Activated CD8-positive, alpha-beta memory T cell treated with anti-CD3 and anti-CD28 coated beads, Interleukin-2, amount 50 U/mL, for 24 hours (primary cell): Measurements from ENCODE around the gene ZNF853.

Experiments
- DNase-seq: peaks from one replicate; pipeline ENCODE4 v3.0.0-alpha.2; 2020; ENCODE audit errors: extremely low read depth

The ZNF853 gene

GRCh38 chr7:6636741-6637543 is 21.5 kb downstream of the ZNF853 start, which contains the start of gene ZNF316:
ZNF316 (plus strand) TSS chr7:6637318; CDS start chr7:6642410, 5,092 bp downstream.
- no peak for DNase-seq

- DNase-seq = no peak
These were observed 22.3 kb downstream of the ZNF853 start for GRCh38 chr7:6637544-6638229.

DNA sequence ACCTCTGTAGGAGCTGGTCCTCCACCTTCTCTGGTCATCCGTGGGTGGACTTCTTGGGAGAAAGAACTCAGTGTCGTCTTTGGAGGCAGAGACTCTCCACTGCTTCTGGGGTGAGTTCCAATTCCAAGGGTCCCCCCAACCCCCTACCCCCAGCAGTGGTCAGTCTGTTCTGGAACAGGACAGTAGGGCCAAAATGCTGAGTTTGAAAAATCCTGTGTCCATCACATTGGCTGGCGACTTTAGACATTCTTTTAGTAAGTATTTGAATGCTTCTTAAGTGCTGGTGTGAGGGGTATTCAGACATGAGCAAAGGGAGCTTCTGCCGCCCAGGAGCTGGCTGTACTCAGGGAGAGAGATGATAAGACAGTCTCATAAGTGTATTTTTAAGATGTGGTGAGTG is 23.6 kb downstream of the ZNF853 start:
- DNase-seq = no peak

- no peak for DNase-seq
These were observed 24.2 kb downstream of the ZNF853 start for GRCh38 chr7:6639627-6640026.

DNA sequence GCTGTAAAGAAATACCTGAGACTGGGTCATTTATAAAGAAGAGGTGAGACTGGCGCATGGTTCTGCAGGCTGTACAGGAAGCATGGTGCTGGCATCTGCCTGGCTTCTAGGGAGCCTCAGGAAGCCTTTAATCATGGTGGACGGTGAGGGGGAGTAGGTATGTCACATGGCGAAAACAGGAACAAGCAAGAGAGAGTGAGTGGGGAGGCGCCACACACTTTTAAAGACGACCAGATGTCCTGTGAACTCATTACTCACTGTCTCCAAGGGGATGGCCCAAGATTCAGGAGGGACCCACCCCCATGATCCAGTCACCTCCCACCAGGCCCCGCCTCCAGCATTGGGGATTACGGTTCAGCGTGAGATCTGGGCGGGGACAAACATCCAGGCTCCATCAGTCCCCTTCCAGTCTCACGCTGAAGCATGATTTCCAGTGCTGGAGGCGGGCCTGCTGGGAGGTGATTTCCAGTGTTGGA is 24.9 kb downstream of the ZNF853 start:
- DNase-seq = no peak

- no peak for DNase-seq
These were observed 26.1 kb downstream of the ZNF853 start for GRCh38 chr7:6641305-6642035.

DNA sequence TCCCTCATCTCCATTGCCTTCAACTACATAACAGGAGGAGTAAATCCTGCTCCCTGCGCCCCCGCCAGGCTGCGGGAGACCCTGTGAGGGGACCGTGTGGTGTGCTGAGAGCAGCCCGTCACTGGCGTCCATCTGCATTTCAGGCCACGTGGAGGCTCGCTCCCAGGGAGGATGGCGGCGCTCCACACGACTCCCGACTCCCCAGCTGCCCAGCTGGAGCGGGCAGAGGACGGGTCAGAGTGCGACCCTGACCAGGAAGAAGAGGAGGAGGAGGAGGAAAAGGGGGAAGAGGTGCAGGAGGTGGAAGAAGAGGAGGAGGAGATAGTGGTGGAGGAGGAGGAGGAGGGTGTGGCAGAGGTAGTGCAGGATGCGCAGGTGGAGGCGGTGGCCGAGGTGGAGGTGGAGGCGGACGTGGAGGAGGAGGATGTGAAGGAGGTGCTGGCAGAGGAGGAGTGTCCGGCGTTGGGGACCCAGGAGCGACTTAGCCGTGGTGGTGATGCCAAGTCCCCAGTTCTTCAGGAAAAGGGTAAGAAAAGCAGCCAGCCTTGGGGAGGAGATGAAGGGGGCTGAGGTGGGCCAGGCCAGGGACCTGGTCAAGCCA is 26.9 kb downstream of the ZNF853 start:
- no peak for DNase-seq

- DNase-seq = no peak
These were observed 27.6 kb downstream of the ZNF853 start for GRCh38 chr7:6642861-6643640.

GRCh38 chr7:6643915-6644625 is 28.7 kb downstream of the ZNF853 start:
- DNase-seq = no peak

DNA sequence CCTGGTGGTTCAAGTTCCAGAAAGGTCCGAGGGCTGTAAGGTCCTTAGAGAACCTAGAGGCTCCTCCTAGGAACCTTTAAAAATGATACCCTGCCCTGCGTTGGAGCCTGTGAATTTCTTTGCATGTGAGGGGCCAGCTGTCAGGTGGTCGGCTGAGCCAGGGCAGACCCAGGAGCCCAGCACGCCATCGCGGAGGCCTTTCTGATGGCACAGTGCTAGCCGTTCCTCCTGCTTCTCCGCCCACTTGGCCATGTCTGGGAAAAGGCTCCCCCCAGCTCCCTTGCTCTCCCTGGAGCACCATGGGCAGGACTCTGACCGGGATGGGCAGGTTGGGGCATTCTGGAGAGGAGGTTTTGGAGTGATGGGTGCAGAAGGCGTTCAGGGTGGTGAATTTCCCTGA is 29.3 kb downstream of the ZNF853 start:
- DNase-seq = no peak

- DNase-seq = no peak
These were observed 31.1 kb downstream of the ZNF853 start for GRCh38 chr7:6646465-6646864.

GRCh38 chr7:6647080-6647479 is 31.7 kb downstream of the ZNF853 start:
- no peak for DNase-seq

- no peak for DNase-seq
These were observed 32.1 kb downstream of the ZNF853 start for GRCh38 chr7:6647541-6647940.

DNA sequence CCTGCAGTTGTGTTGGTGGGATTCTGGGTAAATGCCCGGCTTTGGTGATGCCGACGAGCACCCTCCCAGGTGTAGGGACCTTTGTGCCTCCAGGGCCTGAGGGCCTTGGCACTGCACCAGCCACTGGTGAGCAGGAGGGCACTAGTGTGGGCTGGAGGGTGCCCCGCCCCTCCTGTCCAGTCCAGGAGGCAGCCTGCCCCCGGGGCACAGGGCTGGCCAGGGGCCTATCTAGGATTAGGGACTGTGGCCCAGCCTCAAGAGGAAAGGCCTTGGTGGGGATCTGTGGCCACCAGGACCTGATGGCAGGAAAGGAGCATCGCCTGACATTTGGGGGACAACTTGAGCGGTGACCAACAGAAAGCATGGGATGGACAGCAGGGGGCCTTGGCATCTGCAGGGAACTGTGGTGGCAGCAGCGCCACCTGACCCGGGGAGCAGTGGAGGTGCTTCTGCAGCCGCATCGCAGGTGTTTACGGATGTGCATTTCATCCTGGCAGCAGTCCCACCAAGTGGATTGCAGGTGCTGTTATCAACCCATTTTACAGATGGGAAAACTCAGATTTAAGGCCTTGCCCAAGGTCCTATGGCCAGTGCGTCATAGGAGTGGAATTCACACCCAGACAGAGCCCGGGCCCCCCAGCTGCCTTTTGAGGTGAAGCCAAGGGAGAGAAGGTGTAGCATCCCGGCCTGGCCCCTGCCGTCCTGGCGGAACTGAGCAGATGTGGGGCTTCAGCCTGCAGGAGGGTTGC is 32.8 kb downstream of the ZNF853 start:
- DNase-seq = no peak

DNA sequence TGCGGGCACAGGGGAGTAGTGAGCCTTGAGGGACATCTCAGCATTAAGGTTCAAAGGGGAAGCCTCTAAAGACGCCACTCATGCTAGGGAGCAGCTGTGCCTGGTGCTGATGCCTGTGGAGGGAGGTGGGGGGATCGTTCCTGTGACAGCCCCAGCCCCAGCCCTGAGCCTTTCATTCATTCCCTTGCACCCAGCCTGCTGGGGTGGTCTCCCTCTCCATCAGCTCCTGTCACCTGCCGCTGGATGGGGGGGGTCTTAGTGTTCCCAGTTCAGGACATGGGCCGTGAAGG is 33.4 kb downstream of the ZNF853 start:
- DNase-seq = no peak

GRCh38 chr7:6649241-6649961 is 34.0 kb downstream of the ZNF853 start:
- no peak for DNase-seq

DNA sequence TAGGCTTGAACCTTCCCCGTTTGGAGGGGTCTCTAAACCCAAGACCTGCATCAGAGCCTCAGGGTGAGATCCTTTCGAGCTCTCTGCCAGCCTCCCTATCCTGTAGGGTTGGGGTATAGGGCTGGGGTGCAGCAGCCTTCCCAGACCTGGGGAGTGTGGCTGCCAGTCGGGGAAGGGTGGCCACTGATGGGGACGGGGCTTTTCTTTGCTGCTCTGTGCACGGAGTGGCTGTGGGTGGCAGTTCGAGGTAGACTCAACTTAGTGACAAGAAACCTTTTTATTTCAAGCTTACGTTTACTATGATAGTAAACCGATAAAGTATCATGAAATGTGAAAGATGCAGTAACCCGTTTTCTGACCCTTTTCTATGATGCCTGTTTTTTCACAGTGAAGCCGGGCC is 34.7 kb downstream of the ZNF853 start:
- no peak for DNase-seq

GRCh38 chr7:6650521-6651011 is 35.2 kb downstream of the ZNF853 start:
- no peak for DNase-seq

- no peak for DNase-seq
These were observed 36.5 kb downstream of the ZNF853 start for GRCh38 chr7:6651851-6652445.
